Coronary artery (tissue), 2 donors: ENCODE results near the gene APOF.

Experiments
- DNase-seq: peaks from one replicate; pipeline ENCODE4 v3.0.0-alpha.2; 2017; ENCODE audit warnings: low spot score
- H3K27ac ChIP-seq, 2 donors: fragments of 200-600 bp; sonication (generic); one replicate each; pipeline ENCODE4 v1.5.1; 2016 to 2019
- H3K4me3 ChIP-seq: fragments of 200-600 bp; sonication (generic); 2 replicates; pipeline ENCODE4 v1.5.1; 2016; ENCODE audit warnings: mild to moderate bottlenecking, moderate library complexity
- TF ChIP-seq, protein P1 (sequence below): fragments of 200-600 bp; sonication (generic); IDR thresholded peaks from one replicate; pipeline ENCODE4 v1.5.1; 2019; ENCODE audit warnings: antibody characterized with exemption

Gene APOF

DNA sequence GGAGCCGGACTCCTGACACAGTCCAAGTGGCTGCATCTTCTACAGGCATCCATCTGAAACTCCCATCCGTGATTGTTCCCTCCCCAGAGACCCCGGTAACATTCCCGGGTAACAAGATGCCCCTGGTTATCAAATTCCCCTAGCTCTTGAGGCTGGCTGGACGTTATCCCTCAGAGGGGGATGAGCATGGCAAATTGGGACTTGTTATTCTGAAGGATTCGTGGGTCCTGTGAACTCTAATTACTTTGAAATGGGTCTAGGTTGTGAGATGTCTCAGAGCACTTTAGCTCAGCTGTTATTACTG, 28.2 kb downstream of the APOF start:
- TF ChIP-seq, protein P1, sequence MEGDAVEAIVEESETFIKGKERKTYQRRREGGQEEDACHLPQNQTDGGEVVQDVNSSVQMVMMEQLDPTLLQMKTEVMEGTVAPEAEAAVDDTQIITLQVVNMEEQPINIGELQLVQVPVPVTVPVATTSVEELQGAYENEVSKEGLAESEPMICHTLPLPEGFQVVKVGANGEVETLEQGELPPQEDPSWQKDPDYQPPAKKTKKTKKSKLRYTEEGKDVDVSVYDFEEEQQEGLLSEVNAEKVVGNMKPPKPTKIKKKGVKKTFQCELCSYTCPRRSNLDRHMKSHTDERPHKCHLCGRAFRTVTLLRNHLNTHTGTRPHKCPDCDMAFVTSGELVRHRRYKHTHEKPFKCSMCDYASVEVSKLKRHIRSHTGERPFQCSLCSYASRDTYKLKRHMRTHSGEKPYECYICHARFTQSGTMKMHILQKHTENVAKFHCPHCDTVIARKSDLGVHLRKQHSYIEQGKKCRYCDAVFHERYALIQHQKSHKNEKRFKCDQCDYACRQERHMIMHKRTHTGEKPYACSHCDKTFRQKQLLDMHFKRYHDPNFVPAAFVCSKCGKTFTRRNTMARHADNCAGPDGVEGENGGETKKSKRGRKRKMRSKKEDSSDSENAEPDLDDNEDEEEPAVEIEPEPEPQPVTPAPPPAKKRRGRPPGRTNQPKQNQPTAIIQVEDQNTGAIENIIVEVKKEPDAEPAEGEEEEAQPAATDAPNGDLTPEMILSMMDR: no peak
- H3K4me3 ChIP-seq: peak overlapping the region; percentile 80
- no peak for DNase-seq
- peak overlapping the region; percentile 88 to 98 for H3K27ac ChIP-seq

DNA sequence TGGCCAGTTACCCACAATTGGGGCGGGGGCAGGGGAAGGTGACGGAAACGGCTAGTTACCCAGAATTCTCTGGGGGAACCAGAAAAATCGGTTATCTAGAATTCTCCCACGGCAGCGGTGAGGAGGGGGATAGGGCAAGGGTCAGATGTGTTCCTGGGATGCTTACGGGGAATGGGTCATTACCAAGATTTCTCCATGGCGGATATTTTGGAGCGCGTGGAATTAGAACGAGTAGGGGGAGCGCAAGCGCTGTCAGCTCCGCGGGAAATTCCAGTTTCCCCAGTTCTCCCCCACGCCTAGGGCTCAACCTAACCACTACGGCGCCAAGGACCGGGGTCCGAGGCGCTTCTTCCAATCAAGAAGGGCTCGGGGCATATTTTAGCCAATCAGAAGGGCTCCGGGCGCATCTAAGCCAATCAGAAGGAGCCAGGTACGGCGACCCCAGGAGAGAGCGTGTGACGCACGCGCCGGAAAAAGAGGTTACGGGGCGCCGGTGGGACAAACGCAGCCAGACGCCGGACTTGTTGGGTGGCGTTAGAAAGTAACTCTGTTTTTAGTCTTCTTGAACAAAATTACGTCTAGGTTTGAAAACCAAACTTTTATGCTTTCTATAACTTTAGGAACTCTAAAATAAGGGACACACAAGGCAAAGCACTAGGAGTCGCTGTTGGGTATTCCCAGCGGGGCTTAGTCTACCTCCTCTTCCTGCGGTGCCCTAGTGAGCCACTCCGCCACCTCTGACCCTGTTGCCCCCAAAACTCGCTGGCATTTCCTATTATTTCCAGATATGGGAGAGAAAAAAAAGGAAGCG, 28.8 kb downstream of the APOF start, which contains the start of gene PAN2:
Gene PAN2, minus strand, starts transcription at position 322 of the 811 bp plus-strand sequence. CDS start 906 bp downstream, outside the sequence.
- Histone ChIP-seq H3K4me3 (peak within 1 kb of the TSS; percentile 80), H3K27ac (peak within 1 kb of the TSS; percentile 88 to 98)
- DNase-seq: peak; percentile 97
- TF ChIP-seq, protein P1: peak; percentile 53

DNA sequence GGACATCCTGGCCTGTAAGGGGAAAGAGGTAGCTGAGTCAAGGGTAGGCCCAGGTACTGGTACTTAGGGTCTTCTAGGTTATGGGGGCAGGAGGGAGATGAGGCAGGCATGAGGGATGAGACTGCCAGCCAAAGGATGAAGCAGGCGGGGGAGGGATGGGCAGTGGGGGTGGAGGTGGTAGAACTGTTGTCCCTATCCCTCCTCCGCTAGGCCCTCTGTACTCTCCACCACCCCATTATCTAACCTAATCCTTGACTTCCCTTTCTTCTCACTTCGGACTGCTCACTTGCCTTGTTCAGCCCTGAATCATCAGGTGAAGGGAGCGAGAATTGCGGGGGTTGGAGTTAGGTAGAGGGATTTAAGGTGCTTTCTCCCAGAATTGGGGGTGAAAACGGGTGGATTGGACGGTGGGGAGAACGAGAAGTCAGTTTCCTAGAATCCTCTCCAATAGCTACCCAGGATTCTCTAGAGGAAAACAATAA, 29.4 kb downstream of the APOF start:
- no peak for DNase-seq
- TF ChIP-seq, protein P1: no peak

DNA sequence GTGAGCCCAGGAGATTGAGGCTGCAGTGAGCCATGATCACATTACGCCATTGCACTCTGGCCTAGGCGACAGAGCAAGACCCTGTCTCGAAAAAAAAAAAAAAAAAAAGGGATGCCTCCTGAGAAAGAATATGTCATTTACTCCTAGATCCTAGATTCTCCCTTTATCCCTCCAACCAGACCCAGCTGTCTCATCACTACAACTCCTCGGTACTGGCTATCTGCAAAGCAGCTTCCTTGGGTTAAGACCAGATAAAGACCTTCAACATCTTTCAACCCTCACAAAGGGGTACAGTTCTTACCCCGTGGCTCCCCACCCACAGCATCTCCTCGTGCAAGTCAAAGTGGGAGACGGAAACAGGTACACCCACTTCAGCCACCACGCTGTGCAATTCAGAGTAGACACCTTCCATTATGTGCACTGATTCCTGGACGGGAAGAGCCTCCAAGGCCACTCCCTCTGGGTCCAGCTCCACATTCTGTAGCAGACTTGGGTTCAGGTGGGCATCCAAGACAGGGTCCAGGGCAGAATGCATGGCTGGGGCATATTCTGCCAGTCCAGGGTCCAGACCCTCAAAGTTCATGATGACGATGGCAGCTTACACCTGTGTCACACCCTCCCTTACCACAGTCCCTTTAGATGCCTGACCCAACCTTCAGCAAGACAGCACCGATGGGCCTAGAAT, 30.0 kb downstream of the APOF start:
- Histone ChIP-seq H3K4me3 (peak overlapping the region; percentile 80), H3K27ac (peak overlapping the region; percentile 88 to 98)
- TF ChIP-seq, protein P1: no peak
- DNase-seq: no peak

More for the DNA sequence above, 29.4 kb downstream of the APOF start:
- peak overlapping the region; percentile 88 to 98 for H3K27ac ChIP-seq
- peak overlapping the region; percentile 80 for H3K4me3 ChIP-seq

- TF ChIP-seq, protein P1: no peak
- Histone ChIP-seq H3K27ac (no peak overlapping the region), H3K4me3 (no peak overlapping the region)
- no peak for DNase-seq
Measured at GRCh38 chr12:56330936-56331490, 31.6 kb downstream of the APOF start.

- H3K4me3 ChIP-seq: no peak overlapping the region
- no peak for DNase-seq
- no peak overlapping the region for H3K27ac ChIP-seq
- TF ChIP-seq, protein P1: no peak
Measured at GRCh38 chr12:56326533-56326932, 36.1 kb downstream of the APOF start.
